H7 (cell line): Measurements from ENCODE around the gene ALOX5AP. TPM values are rescaled to one million over a fixed set of nuclear protein-coding genes. Genes with fewer than 3 reads are reported as not detected.

Source experiments
- DNase-seq: peaks from one replicate; pipeline ENCODE4 v3.0.0; 2012
- H3K27me3 ChIP-seq: 2 replicates; pipeline ENCODE4 v1.6.0; 2011; ENCODE audit warnings: mild to moderate bottlenecking, low read length; ENCODE audit not compliant: control insufficient read depth, insufficient read depth
- H3K36me3 ChIP-seq: replicated peaks from 2 replicates; pipeline ENCODE4 v1.5.1; 2011; ENCODE audit warnings: low read length; ENCODE audit not compliant: control insufficient read depth, insufficient read depth
- H3K4me3 ChIP-seq: 2 replicates; pipeline ENCODE4 v1.5.1; 2011; ENCODE audit warnings: low read depth, mild to moderate bottlenecking, control low read depth, low read length, moderate library complexity; ENCODE audit not compliant: insufficient read depth
- total RNA-seq: library from RNA; depleted of rRNA; stranded (reverse); fragments of >200 nt; shearing (Covaris generic); gene quantifications from 2 replicates; pipeline ENCODE4 v1.2.3, GENCODE V29; 2014

ALOX5AP gene
- total RNA-seq, 1 experiment from 2014 or later = not detected

DNA sequence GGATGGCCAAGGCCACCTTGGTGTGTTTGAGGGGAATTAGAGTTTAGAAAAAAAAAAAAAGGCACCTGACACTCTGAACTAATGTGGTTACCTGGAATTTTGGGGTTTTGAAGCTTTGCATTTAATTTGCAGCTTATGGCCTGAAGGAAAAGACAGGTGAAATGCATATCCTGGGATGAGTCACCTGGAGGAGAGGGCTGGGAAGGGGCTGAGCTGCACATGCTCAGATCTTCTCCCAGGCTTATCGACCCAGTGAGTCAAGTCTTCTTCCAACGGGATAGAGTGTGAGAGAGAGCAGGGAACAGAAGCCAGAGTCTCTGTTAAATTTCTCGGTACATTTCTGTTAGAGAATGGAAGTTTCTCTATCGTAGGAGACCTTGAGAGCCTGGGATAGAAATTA lies 29.7 kb upstream of the ALOX5AP start:
- DNase-seq = no peak
- Histone ChIP-seq H3K4me3 (no peak overlapping the region), H3K36me3 (no peaks in the 10 kb centered on the region), H3K27me3 (no peaks in the 10 kb centered on the region)

DNA sequence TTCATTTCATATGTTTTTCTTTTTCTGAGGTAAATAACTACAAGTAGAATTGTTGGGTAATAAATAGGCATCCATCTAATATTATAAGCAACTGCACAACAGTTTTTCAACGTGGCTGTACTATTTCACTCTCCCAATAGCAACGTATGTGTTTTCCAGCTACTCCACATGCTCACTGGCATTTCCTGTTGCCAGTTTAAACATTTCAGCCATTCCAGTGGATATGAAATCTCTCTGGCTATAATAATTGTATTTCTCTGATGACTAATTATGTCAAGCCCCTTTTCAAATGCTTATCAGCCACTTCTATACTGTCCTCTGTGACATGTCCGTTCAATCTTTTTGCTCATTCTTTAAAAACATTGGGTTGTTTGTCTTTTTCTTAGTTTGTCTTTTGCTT lies 26.8 kb upstream of the ALOX5AP start:
- no peak for DNase-seq
- H3K27me3 ChIP-seq = no peaks in the 10 kb centered on the region
- H3K4me3 ChIP-seq = no peak overlapping the region
- H3K36me3 ChIP-seq = no peaks in the 10 kb centered on the region

DNA sequence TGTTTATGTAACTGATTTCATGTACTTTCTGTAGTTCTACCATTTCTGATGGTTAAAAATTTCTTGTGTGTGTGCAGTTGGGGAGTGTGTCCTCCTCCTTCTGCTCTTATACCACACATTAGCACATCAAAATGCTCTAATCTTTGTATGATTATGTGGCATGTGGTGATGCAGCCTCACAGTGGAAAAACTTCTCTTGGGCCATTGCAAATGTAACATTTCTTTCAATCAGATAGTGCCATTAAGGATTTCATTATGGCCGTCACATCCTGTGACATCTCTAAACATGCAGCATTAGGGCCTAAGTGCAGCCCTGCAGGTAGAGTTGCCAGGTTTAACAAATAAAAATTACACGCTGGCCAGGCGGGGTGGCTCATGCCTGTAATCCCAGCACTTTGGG lies 24.9 kb upstream of the ALOX5AP start:
- H3K36me3 ChIP-seq = no peaks in the 10 kb centered on the region
- no peak for DNase-seq
- H3K4me3 ChIP-seq = no peak overlapping the region
- H3K27me3 ChIP-seq = no peaks in the 10 kb centered on the region

- no peaks in the 10 kb centered on the region for H3K36me3 ChIP-seq
- no peak overlapping the region for H3K4me3 ChIP-seq
- no peak for DNase-seq
- H3K27me3 ChIP-seq = no peaks in the 10 kb centered on the region
These were observed 24.0 kb upstream of the ALOX5AP start for GRCh38 chr13:30711375-30711774.

DNA sequence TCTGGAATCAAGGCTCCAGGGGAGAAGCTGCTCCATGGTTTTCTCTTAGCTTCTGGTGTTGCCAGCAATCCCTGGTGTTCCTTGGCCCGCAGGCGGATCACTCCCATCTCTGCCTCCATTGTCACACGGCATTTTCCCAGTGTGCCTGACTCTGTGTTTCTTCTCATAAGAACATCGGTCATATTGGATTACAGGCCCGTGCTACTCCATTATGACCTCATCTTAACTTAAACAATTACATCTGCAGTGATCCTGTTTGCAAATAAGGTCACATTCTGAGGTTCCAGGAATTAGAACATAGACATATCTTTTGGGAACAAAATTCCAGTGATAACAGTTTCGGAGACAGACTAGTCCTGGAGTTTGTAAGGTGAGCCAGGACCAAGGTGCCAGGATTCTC lies 23.5 kb upstream of the ALOX5AP start:
- H3K27me3 ChIP-seq = no peaks in the 10 kb centered on the region
- H3K36me3 ChIP-seq = no peaks in the 10 kb centered on the region
- DNase-seq = no peak
- H3K4me3 ChIP-seq = no peak overlapping the region

DNA sequence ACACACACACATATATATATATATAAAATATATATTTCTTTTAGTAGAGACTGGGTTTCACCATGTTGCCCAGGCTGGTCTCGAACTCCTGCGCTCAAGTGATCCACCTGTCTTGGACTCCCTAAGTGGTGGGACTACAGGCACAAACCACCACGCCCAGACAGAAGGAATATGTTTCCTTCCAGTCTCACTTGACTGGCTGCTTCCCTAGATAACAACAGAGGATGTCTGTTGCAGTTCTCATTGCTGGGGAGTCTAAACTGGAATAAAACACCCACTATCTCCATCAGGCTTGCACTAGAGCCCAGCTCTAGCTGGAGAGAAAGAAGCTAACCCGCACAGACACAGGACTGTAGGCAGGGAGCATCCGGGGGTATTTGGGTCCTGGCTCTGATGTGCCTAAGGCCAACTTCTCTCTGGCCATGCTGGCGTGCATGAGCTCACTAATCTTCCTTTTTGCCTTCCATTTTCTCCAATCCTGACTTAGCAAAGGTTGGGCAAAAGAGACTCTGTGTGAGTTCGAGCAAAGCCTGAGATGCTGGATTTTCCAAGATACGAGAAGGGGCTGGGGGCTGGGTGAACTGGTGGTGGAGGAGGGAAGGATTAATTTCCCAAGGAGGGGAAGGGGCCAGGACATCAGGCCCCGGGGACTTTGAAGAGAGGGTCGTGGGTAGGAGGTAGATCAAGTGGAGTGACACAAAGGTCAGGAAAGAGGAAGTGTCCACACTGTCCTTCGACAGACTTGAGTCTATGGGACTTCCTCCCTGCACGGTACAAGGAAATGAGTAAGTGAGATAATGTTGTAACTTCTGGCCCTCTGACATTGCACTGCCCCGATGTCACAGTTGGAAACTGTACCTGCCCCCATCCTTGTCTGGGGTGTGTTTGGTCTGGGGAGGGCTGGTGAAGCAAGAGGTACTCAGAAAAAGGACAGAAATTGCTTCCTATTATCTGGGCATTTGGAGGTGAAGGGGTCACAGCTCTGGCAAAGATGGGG lies 22.5 kb upstream of the ALOX5AP start:
- H3K4me3 ChIP-seq = no peak overlapping the region
- H3K27me3 ChIP-seq = no peaks in the 10 kb centered on the region
- DNase-seq = no peak
- no peaks in the 10 kb centered on the region for H3K36me3 ChIP-seq

DNA sequence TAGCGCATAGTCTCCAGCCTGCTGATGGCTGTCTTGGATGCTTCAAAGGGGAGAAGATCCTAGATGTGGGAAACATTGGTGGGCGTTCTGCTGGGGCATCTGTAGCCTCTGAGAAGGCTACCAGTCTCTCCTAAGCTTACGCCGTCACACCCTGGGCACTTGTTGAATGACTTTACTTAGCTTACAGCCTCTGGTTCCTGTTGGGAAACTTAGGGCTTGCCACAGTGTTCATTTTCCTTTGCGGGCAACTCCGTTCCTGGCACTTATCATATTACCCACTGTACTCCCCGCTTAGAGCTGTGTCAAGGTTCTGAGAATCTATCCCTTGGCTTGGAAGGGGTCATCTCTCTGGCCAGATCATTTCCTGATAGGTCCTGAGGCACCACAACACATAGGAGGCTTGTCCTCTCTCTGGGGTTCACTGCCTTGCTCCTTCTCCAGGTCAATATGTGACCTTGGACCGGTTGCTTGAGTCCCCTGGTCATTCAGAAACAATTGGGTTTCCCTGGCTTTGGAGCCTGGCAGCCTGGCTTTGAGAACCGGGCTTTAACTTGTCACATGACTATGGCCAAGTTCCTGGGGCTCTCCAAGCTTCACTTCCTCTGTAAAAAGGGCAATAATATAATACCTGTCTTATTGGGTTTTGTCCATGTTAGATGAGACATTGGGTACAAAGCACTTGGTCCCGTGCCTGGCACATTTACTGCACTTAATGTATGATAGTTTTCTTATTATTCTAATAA lies 20.5 kb upstream of the ALOX5AP start:
- no peak overlapping the region for H3K4me3 ChIP-seq
- no peaks in the 10 kb centered on the region for H3K27me3 ChIP-seq
- no peaks in the 10 kb centered on the region for H3K36me3 ChIP-seq
- DNase-seq = no peak

- Histone ChIP-seq H3K27me3 (no peaks in the 10 kb centered on the region), H3K36me3 (no peaks in the 10 kb centered on the region), H3K4me3 (no peak overlapping the region)
- DNase-seq = no peak
These were observed 20.0 kb upstream of the ALOX5AP start for GRCh38 chr13:30715372-30715756.

DNA sequence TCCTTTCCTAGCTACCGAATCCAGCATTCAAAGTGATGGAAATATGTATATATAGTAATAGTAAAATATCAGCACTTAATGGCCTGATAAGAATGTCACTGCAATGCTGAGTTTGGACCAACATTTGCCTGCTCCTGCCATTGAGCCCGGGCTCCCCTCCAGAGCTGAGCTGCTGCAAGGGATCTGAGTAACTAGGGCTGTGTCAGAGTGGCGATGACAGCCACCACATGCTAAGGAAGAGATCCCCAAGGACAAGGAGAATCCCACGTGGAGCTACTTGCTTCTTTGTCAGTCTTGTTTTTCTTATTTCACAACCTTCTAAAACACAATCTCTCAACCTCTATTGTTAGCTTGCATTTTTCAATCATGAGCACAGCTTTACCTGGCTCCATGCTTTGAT lies 19.5 kb upstream of the ALOX5AP start:
- H3K4me3 ChIP-seq = no peak overlapping the region
- H3K27me3 ChIP-seq = no peaks in the 10 kb centered on the region
- no peaks in the 10 kb centered on the region for H3K36me3 ChIP-seq
- no peak for DNase-seq

GRCh38 chr13:30718661-30719524 lies 16.4 kb upstream of the ALOX5AP start:
- no peaks in the 10 kb centered on the region for H3K36me3 ChIP-seq
- no peak for DNase-seq
- no peaks in the 10 kb centered on the region for H3K27me3 ChIP-seq
- no peak overlapping the region for H3K4me3 ChIP-seq

DNA sequence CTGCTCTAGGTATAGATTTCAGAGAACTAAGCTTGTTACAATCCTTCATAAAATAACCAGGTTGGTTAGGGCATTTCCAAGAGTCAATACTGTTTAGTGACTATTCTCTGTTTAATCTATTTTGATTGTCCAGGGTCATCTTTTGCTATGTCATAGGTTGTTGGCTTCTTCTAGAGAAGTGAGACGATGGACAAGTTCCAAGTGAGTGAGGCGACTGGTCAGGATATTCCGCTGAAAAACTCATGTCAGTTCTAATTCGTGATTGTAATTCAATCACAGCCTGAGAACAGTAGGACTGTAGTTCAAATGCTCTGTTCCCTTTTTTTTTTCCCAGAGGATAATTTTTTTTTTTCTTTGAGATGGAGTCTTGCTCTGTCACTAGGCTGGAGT lies 15.8 kb upstream of the ALOX5AP start:
- no peaks in the 10 kb centered on the region for H3K36me3 ChIP-seq
- H3K27me3 ChIP-seq = no peaks in the 10 kb centered on the region
- no peak for DNase-seq
- H3K4me3 ChIP-seq = no peak overlapping the region

DNA sequence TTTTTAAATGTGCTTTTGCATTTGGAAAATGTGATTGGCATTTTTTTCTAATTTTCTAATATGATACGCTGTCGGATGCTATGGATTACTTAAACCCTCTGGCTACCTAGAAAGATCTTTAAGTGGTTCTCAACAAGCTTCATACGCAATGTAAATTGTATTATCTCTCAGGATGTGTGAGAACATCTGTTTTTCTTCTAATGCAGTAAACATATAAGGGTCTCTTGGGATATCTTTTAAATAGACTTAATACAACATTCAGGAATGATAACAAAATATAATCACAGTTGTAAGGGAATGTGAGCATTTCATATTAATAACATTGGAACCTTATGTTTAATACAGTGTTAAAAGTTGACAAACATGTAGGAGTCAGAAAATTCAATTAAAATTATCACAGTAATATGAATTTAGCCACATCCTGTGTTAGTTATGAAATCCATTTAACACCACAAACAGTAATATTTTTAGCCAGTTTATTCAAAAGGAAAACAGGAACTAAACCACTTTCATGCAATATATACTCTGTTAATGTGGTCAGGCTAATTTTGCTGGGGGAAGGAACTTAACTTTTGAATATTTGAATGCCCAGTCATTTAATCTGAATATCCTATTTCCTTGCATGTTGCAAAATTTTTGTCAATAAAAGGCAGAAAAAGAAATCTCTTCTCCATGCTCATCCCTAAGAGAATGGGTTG lies 15.0 kb upstream of the ALOX5AP start:
- Histone ChIP-seq H3K4me3 (no peak overlapping the region), H3K27me3 (no peaks in the 10 kb centered on the region), H3K36me3 (no peaks in the 10 kb centered on the region)
- no peak for DNase-seq

- H3K36me3 ChIP-seq = no peaks in the 10 kb centered on the region
- no peak overlapping the region for H3K4me3 ChIP-seq
- no peak for DNase-seq
- H3K27me3 ChIP-seq = no peaks in the 10 kb centered on the region
These were observed 13.4 kb upstream of the ALOX5AP start for GRCh38 chr13:30721936-30722335.

GRCh38 chr13:30722361-30722760 lies 13.0 kb upstream of the ALOX5AP start:
- H3K36me3 ChIP-seq = no peaks in the 10 kb centered on the region
- DNase-seq = no peak
- no peak overlapping the region for H3K4me3 ChIP-seq
- no peaks in the 10 kb centered on the region for H3K27me3 ChIP-seq
